Skin epidermis (tissue), 12 donors: ENCODE measurements around the gene LSP1.
"Not testable (repeated sequence)": the region's sequence is repeated elsewhere in the genome, so short reads cannot be mapped to it uniquely, and the experiment has no call there.

ENCODE experiments used
- H3K27ac ChIP-seq, 21 experiments: fragments of 200-600 bp; sonication (generic) in 11 of 21; one replicate each; pipeline ENCODE4 v1.5.0; 2020; ENCODE audit warnings: mild to moderate bottlenecking in 3 of 21, inconsistent platforms in 2 of 21, moderate library complexity in 2 of 21
- H3K4me3 ChIP-seq, 7 experiments: fragments of 200-600 bp; sonication (generic) in 2 of 7; one replicate each; pipeline ENCODE4 v1.5.0; 2020; ENCODE audit warnings: inconsistent platforms in 2 of 7, mild to moderate bottlenecking in 2 of 7, moderate library complexity in 1 of 7

Gene LSP1, protein sequence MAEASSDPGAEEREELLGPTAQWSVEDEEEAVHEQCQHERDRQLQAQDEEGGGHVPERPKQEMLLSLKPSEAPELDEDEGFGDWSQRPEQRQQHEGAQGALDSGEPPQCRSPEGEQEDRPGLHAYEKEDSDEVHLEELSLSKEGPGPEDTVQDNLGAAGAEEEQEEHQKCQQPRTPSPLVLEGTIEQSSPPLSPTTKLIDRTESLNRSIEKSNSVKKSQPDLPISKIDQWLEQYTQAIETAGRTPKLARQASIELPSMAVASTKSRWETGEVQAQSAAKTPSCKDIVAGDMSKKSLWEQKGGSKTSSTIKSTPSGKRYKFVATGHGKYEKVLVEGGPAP

GRCh38 chr11:1852877-1853276 is at the start of gene LSP1:
Gene LSP1 (plus strand): TSS chr11:1853084. CDS start chr11:1853145, 61 bp downstream.
- peak within 1 kb of the TSS; percentile 17 to 54 (median 42) for H3K4me3 ChIP-seq
- H3K27ac ChIP-seq = peak within 1 kb of the TSS; percentile 26 to 97 (median 84)

DNA sequence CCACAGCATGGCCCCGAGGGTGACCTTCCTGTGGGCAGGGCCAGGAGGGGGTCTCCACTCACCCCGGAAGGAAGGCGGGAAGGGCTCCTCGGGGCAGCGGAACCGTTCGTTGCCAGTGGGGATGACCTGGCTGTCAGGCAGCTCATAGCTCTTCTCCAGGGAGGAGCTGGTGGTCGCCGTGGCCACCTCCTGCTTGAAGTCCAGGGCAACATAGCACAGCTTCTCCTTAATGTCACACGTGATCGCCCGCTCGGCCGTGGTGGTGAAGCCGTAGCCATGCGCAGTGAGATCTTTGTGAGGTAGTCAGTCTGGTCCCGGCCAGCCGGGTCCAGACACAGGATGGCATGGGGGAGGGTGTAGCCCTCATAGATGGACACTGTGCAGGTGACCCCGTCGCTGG is 49.6 kb upstream of the LSP1 start:
- Histone ChIP-seq H3K27ac (no peak overlapping the region), H3K4me3 (no peak overlapping the region)

DNA sequence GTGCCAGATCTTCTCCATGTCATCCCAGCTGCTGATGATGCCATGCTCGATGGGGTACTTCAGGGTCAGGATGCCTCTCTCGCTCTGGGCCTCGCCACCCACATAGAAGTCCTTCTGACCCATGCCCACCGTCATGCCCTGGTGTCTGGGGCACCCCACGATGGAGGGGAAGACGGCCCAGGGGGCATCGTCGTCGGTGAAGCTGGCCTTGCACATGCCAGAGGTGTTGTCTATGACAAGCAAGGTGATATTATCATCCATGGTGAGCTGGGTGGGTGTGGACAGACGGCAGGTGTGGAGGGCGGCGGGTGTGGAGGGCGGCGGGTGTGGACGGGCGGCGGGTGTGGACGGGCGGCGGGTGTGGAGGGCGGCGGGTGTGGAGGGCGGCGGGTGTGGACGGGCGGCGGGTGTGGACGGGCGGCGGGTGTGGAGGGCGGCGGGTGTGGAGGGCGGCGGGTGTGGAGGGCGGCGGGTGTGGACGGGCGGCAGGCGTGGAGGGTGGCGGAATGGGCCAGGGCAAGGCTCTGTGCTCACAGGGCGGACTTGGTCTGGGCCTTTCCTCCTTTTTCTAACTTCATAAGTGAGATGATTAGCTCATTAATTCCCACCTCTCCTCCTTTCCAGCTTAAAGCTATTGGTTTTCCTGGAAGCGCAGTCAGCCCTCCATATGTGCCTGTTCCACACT is 48.9 kb upstream of the LSP1 start:
- not testable (repeated sequence) for H3K27ac ChIP-seq, H3K4me3 ChIP-seq

GRCh38 chr11:1805525-1805924 is 47.4 kb upstream of the LSP1 start:
- no peak overlapping the region for H3K4me3 ChIP-seq
- H3K27ac ChIP-seq = no peak overlapping the region

DNA sequence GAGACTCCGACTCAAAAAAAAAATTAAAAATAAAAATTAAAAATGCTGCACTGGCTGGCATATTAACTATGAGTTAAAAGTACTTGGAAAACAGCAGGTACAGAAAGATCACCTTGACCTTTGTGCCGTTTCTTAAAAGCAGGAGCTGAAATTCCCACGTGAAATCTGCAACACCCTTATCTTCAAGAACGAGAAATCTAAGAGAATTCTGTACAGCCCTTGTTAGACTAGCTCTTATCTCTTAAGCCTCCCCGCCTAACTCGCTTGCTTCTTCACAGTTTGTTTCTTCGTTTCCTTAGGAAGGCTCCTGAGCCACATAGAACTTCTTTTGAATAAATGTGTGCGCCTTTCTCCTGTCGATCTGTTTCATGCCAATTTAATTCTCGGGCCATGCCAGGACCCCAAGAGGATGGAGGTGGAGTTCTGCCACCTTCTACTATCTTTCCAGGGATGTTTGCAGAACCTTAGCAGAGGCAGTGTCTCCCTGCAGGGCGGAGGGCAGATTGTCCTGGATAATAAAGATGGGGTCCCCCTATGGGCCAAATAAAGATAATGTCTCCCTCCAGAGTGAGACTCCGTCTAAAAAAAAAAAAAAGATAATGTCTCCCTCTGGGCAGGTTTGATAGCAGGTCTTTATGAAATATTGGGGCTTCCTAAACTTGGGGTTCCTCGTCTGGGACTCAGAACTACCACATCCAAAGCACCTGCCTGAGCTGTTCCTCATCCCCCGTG is 45.5 kb upstream of the LSP1 start:
- Histone ChIP-seq H3K4me3 (no peak overlapping the region), H3K27ac (no peak overlapping the region)

DNA sequence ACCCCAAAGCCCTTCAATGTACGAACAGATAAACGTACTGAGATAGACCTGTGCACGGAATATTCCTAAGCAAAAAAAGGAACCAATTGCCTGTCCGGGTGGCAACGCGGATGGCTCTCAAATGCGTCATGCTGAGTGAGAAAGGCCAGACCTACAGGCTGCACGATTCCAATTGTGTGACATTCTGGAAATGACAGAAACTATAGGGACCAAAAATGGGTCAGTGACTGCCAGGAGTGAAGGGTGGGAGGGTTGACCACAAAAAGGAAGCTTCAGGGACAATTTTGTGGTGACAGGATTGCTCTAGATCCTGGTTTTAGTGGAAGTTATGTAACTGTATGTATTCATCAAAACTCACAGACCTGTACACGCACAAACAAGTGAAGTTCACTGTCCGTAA is 42.1 kb upstream of the LSP1 start:
- no peak overlapping the region for H3K4me3 ChIP-seq

GRCh38 chr11:1812274-1812673 is 40.6 kb upstream of the LSP1 start:
- Histone ChIP-seq H3K4me3 (no peak overlapping the region), H3K27ac (no peak overlapping the region)

More for the DNA sequence above, 42.1 kb upstream of the LSP1 start:
- H3K27ac ChIP-seq = peak overlapping the region in 1 of 21 experiments; percentile 17

GRCh38 chr11:1812801-1813200 is 40.1 kb upstream of the LSP1 start:
- H3K4me3 ChIP-seq = no peak overlapping the region
- H3K27ac ChIP-seq = no peak overlapping the region

DNA sequence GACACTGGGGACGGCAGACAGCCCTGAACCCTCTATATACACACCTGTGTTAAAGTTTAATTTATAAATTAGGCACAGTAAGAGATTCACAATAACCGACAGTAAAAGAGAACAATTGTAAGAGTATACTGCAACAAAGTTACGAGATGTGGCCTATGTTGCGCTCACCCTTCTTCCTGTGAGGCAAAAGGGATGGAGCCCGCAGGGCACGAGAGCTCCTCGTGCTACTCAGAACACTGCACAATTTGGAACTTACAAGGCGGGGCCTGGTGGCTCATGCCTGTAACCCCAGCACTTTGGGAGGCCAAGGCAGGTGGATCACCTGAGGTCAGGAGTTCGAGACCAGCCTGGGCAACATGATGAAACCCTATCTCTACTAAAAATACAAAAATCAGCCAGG is 39.5 kb upstream of the LSP1 start:
- not testable (repeated sequence) for H3K27ac ChIP-seq, H3K4me3 ChIP-seq

- H3K4me3 ChIP-seq = no peak overlapping the region
- H3K27ac ChIP-seq = no peak overlapping the region
Observed at GRCh38 chr11:1814691-1815090, 38.2 kb upstream of the LSP1 start.

DNA sequence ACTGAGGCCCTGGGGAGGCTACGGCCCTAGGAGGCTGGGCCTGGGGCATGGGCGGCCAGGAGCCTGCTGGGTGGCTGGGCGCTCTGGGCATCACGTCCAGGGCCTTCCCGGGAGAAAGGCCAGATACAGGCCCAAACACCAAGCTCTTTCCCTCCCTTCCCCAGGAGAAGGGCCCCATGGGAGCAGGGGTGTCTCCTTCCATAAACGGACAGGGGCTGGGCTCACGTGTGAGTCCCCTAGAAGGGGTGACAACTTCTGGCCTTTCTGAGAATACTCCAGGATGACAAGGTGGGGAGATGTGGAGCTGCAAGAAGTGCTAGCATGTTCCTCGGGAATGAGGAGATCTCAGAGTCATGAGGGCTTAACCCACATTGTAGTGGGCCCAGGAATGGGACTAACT is 37.6 kb upstream of the LSP1 start:
- Histone ChIP-seq H3K4me3 (no peak overlapping the region), H3K27ac (no peak overlapping the region)

- no peak overlapping the region for H3K27ac ChIP-seq
- no peak overlapping the region for H3K4me3 ChIP-seq
Observed at GRCh38 chr11:1815751-1816150, 37.1 kb upstream of the LSP1 start.

DNA sequence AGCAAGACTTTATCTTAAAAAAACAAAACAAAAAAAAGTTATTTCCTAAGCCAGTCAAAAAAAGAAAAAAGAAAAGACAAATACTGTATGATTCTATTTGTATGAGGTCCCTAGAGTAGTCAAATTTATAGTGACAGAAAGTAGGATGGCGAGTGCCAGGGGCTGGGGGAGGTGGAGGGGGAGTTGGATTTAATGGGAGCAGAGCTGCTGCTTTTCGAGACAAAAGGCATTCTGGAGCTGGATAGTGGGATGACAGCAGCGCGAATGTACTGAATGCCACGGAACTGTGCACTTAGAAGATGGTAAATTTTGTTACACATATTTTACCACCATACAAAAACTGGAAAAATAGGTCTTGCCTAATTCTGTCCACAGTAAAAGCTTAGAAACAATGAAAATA is 35.9 kb upstream of the LSP1 start:
- Histone ChIP-seq H3K27ac (no peak overlapping the region), H3K4me3 (no peak overlapping the region)

- H3K27ac ChIP-seq = no peak overlapping the region
- no peak overlapping the region for H3K4me3 ChIP-seq
Observed at GRCh38 chr11:1817511-1817910, 35.4 kb upstream of the LSP1 start.

DNA sequence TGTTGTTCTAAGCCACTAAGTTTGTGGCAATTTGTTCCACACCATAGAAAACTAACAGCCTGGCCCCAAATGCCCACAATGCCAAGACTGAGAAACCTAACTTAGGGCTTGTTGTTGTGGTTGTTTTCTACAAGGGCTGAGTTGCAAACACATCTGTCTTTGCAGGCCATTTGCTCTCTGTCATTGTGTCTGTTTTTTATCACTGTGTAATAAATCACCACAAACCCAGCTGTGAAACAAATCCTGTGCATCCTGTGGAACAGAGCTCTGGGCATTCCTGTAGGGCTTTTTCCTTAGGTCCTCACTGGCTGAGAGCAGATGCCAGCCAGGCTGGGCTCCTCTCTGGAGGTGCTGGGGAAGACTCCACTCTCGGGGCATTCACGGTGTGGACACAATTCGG is 33.8 kb upstream of the LSP1 start:
- Histone ChIP-seq H3K27ac (no peak overlapping the region), H3K4me3 (no peak overlapping the region)

GRCh38 chr11:1820463-1821325 is 32.2 kb upstream of the LSP1 start:
- H3K4me3 ChIP-seq = no peak overlapping the region

GRCh38 chr11:1821562-1821961 is 31.3 kb upstream of the LSP1 start:
- H3K4me3 ChIP-seq = no peak overlapping the region

More at GRCh38 chr11:1820463-1821325, 32.2 kb upstream of the LSP1 start:
- H3K27ac ChIP-seq = peak overlapping the region in 2 of 21 experiments; percentile 14 to 16

GRCh38 chr11:1822648-1823375 is 30.1 kb upstream of the LSP1 start:
- H3K27ac ChIP-seq = peak overlapping the region in 1 of 21 experiments; percentile 19
- no peak overlapping the region for H3K4me3 ChIP-seq

More at GRCh38 chr11:1821562-1821961, 31.3 kb upstream of the LSP1 start:
- H3K27ac ChIP-seq = no peak overlapping the region
